ENCODE measurements around the gene MESP2.

- no peak for TF ChIP-seq POLR2A (IDR thresholded peaks at IDR 0.05)
- no peak for TF ChIP-seq CTCF (IDR thresholded peaks at IDR 0.05)
- no peak for TF ChIP-seq EP300 (IDR thresholded peaks at IDR 0.05)
- no peak for TF ChIP-seq POLR2AphosphoS5 (IDR thresholded peaks at IDR 0.05)
Observed at GRCh38 chr15:89822951-89823711, 47.0 kb downstream of the MESP2 start.
